MM.1S (cell line): ENCODE data around the gene TMEM116.
A peak's percentile ranks its signal among the peaks of the same experiment; 100 is the strongest.

Experiments
- DNase-seq: peaks from one replicate; pipeline ENCODE4 v3.0.0-alpha.2; 2015
- H2AFZ ChIP-seq: fragments of 300-600 bp; sonication (generic); 2 replicates; pipeline ENCODE4 v1.6.0; 2016; ENCODE audit warnings: antibody characterized with exemption, low read length
- H3F3A ChIP-seq: fragments of 300-600 bp; sonication (generic); 2 replicates; pipeline ENCODE4 v1.6.1; 2016; ENCODE audit warnings: mild to moderate bottlenecking, antibody characterized with exemption, low read length, moderate library complexity, mixed read lengths; ENCODE audit not compliant: insufficient read depth
- H3K27ac ChIP-seq: fragments of 300-600 bp; sonication (generic); 2 replicates; pipeline ENCODE4 v1.5.1; 2016; ENCODE audit warnings: mild to moderate bottlenecking, low read length
- H3K27me3 ChIP-seq: fragments of 300-600 bp; sonication (generic); replicated peaks from 2 replicates; pipeline ENCODE4 v1.6.0; 2016; ENCODE audit warnings: low read length; ENCODE audit not compliant: insufficient read depth
- H3K36me3 ChIP-seq: fragments of 300-600 bp; sonication (generic); replicated peaks from 2 replicates; pipeline ENCODE4 v1.6.1; 2016; ENCODE audit warnings: mild to moderate bottlenecking, low read length, mixed read lengths; ENCODE audit not compliant: insufficient read depth
- H3K4me1 ChIP-seq: fragments of 300-600 bp; sonication (generic); 2 replicates; pipeline ENCODE4 v1.6.1; 2016; ENCODE audit warnings: low read length, mixed read lengths
- H3K4me2 ChIP-seq: fragments of 300-600 bp; sonication (generic); 2 replicates; pipeline ENCODE4 v1.6.0; 2016; ENCODE audit warnings: low read depth, low read length
- H3K4me3 ChIP-seq: fragments of 300-600 bp; sonication (generic); 2 replicates; pipeline ENCODE4 v1.5.1; 2016; ENCODE audit warnings: low read length, mixed read lengths
- H3K79me2 ChIP-seq: fragments of 300-600 bp; sonication (generic); 2 replicates; pipeline ENCODE4 v1.6.1; 2016; ENCODE audit warnings: mixed run types, low read length, mixed read lengths
- H3K9ac ChIP-seq: fragments of 300-600 bp; sonication (generic); 2 replicates; pipeline ENCODE4 v1.6.1; 2016; ENCODE audit warnings: low read length, mixed read lengths
- H3K9me2 ChIP-seq: fragments of 300-600 bp; sonication (generic); replicated peaks from 2 replicates; pipeline ENCODE4 v1.6.1; 2016; ENCODE audit warnings: mild to moderate bottlenecking, low read length, mixed read lengths; ENCODE audit not compliant: insufficient read depth
- H3K9me3 ChIP-seq: fragments of 300-600 bp; sonication (generic); replicated peaks from 2 replicates; pipeline ENCODE4 v1.6.1; 2016; ENCODE audit warnings: mild to moderate bottlenecking, low read length, mixed read lengths; ENCODE audit not compliant: insufficient read depth
- H4K20me1 ChIP-seq: fragments of 300-600 bp; sonication (generic); 2 replicates; pipeline ENCODE4 v1.6.1; 2016; ENCODE audit warnings: mild to moderate bottlenecking, low read length, moderate library complexity, mixed read lengths; ENCODE audit not compliant: insufficient read depth
- CTCF ChIP-seq: fragments of 300-600 bp; sonication (generic); IDR thresholded peaks from 2 replicates; pipeline ENCODE4 v1.5.1; 2016; ENCODE audit warnings: antibody characterized with exemption, low read length, mixed read lengths
- EZH2 ChIP-seq: fragments of 300-600 bp; sonication (generic); optimal IDR thresholded peaks from 2 replicates; pipeline ENCODE3; 2017; ENCODE audit warnings: low read depth, mild to moderate bottlenecking, antibody characterized with exemption, low read length, mixed read lengths
- EZH2phosphoT487 ChIP-seq: fragments of 300-600 bp; sonication (generic); IDR thresholded peaks from 2 replicates; pipeline ENCODE4 v1.6.1; 2018; ENCODE audit warnings: antibody characterized with exemption, low read length

Gene TMEM116

GRCh38 chr12:112012775-112013600, at the start of gene TMEM116, which contains the start of gene ERP29:
Gene TMEM116, minus strand, starts transcription at chr12:112013165. Its CDS starts 7,895 bp downstream, at chr12:112005270.
Gene ERP29, plus strand, starts transcription at chr12:112013426. Its CDS starts 40 bp downstream, at chr12:112013466.
- Histone ChIP-seq H3K9ac (peak within 1 kb of the TSS; percentile 90), H3K36me3 (peaks cover 4% of the 10 kb centered on the region; the same call in 1 of the 2 replicates), H4K20me1 (peaks cover 4% of the 10 kb centered on the region; the same call in 1 of the 2 replicates), H3K9me3 (no peaks in the 10 kb centered on the region), H3K4me3 (peak within 1 kb of the TSS; percentile 92), H3K27me3 (no peaks in the 10 kb centered on the region), H3K4me2 (peak within 1 kb of the TSS; percentile 90), H3K9me2 (no peaks in the 10 kb centered on the region), H3F3A (peaks cover 24% of the 10 kb centered on the region), H3K27ac (peak within 1 kb of the TSS; percentile 97), H3K4me1 (peaks cover 25% of the 10 kb centered on the region), H3K79me2 (peaks cover 40% of the 10 kb centered on the region), H2AFZ (peak within 1 kb of the TSS; percentile 69)
- no peak for TF ChIP-seq EZH2
- peak; percentile 39 for TF ChIP-seq CTCF
- peak; percentile 95 for DNase-seq

- H4K20me1 ChIP-seq, result no peaks in the 10 kb centered on the region
- no peaks in the 10 kb centered on the region for H3K9me3 ChIP-seq
- DNase-seq, result no peak
- H3K9ac ChIP-seq, result no peak overlapping the region
- H3K79me2 ChIP-seq, result no peaks in the 10 kb centered on the region
- H3F3A ChIP-seq, result no peaks in the 10 kb centered on the region
- H3K27me3 ChIP-seq, result no peaks in the 10 kb centered on the region
- no peak for TF ChIP-seq CTCF
- TF ChIP-seq EZH2phosphoT487, result no peak
- TF ChIP-seq EZH2, result no peak
- no peak overlapping the region for H3K4me2 ChIP-seq
- 0 out of 2 replicates have a peak, but pooled peaks cover 2% of the 10 kb centered on the region for H3K36me3 ChIP-seq
- H2AFZ ChIP-seq, result no peak overlapping the region
- H3K9me2 ChIP-seq, result no peaks in the 10 kb centered on the region
- H3K27ac ChIP-seq, result no peak overlapping the region
- H3K4me1 ChIP-seq, result no peaks in the 10 kb centered on the region
- no peak overlapping the region for H3K4me3 ChIP-seq
Measured at GRCh38 chr12:112061137-112061536, 48.2 kb upstream of the TMEM116 start.

- no peaks in the 10 kb centered on the region for H3K27me3 ChIP-seq
- H3K4me3 ChIP-seq, result no peak overlapping the region
- H3K9me3 ChIP-seq, result no peaks in the 10 kb centered on the region
- H3K4me1 ChIP-seq, result no peaks in the 10 kb centered on the region
- H2AFZ ChIP-seq, result no peak overlapping the region
- H3K27ac ChIP-seq, result no peak overlapping the region
- H3K79me2 ChIP-seq, result no peaks in the 10 kb centered on the region
- H3K9ac ChIP-seq, result no peak overlapping the region
- H4K20me1 ChIP-seq, result no peaks in the 10 kb centered on the region
- H3F3A ChIP-seq, result no peaks in the 10 kb centered on the region
- DNase-seq, result no peak
- no peak for TF ChIP-seq CTCF
- TF ChIP-seq EZH2phosphoT487, result no peak
- no peak for TF ChIP-seq EZH2
- H3K4me2 ChIP-seq, result no peak overlapping the region
- no peaks in the 10 kb centered on the region for H3K9me2 ChIP-seq
- H3K36me3 ChIP-seq, result no peaks in the 10 kb centered on the region
Measured at GRCh38 chr12:112049351-112049750, 36.4 kb upstream of the TMEM116 start.
